Karpas-422 (cell line): ENCODE results near the gene SLC25A33. TPM values are rescaled to one million over a fixed set of nuclear protein-coding genes. Genes with fewer than 3 reads are reported as not detected.
"Not testable (repeated sequence)": the region's sequence is repeated elsewhere in the genome, so short reads cannot be mapped to it uniquely, and the experiment has no call there.

Experiments used
- DNase-seq: peaks from one replicate; pipeline ENCODE4 v3.0.0-alpha.2; 2015
- H2AFZ ChIP-seq: fragments of 200-600 bp; sonication (generic); 2 replicates; pipeline ENCODE4 v1.6.1; 2014; ENCODE audit warnings: antibody characterized with exemption, low read length, mixed read lengths
- H3K27ac ChIP-seq: fragments of 200-600 bp; sonication (generic); 2 replicates; pipeline ENCODE4 v1.5.1; 2014; ENCODE audit warnings: mild to moderate bottlenecking, low read length, moderate library complexity
- H3K27me3 ChIP-seq: fragments of 200-600 bp; sonication (generic); 2 replicates; pipeline ENCODE4 v1.6.1; 2014; ENCODE audit warnings: low read length, mixed read lengths
- H3K36me3 ChIP-seq: fragments of 200-600 bp; sonication (generic); 2 replicates; pipeline ENCODE4 v1.6.1; 2014; ENCODE audit warnings: low read length, mixed read lengths; ENCODE audit not compliant: insufficient read depth
- H3K4me1 ChIP-seq: fragments of 200-600 bp; sonication (generic); 2 replicates; pipeline ENCODE4 v1.6.1; 2014; ENCODE audit warnings: mild to moderate bottlenecking, low read length, mixed read lengths
- H3K4me2 ChIP-seq: fragments of 200-600 bp; sonication (generic); 2 replicates; pipeline ENCODE4 v1.6.1; 2014; ENCODE audit warnings: low read length, low read depth, mild to moderate bottlenecking; ENCODE audit not compliant: poor library complexity, severe bottlenecking
- H3K4me3 ChIP-seq: fragments of 200-600 bp; sonication (generic); 2 replicates; pipeline ENCODE4 v1.5.1; 2014; ENCODE audit warnings: mild to moderate bottlenecking, antibody characterized with exemption, low read length, mixed read lengths
- H3K79me2 ChIP-seq: fragments of 200-600 bp; sonication (generic); 2 replicates; pipeline ENCODE4 v1.6.1; 2014; ENCODE audit warnings: mild to moderate bottlenecking, low read length, mixed read lengths
- H3K9ac ChIP-seq: fragments of 200-600 bp; sonication (generic); 2 replicates; pipeline ENCODE4 v1.6.0; 2014; ENCODE audit warnings: low read length
- H3K9me2 ChIP-seq: fragments of 200-600 bp; sonication (generic), shearing (Covaris generic); replicated peaks from 2 replicates; pipeline ENCODE4 v1.6.0; 2014; ENCODE audit warnings: mild to moderate bottlenecking, low read length, moderate library complexity; ENCODE audit not compliant: insufficient read depth
- H3K9me3 ChIP-seq: fragments of 300-700, 200-600 bp; sonication (generic); 2 replicates; pipeline ENCODE4 v1.6.1; 2014; ENCODE audit warnings: low read length, mixed read lengths
- H4K20me1 ChIP-seq: fragments of 200-600 bp; sonication (generic); 2 replicates; pipeline ENCODE4 v1.6.1; 2014; ENCODE audit warnings: mild to moderate bottlenecking, antibody characterized with exemption, low read length, low read depth; ENCODE audit not compliant: insufficient read depth
- total RNA-seq: library from RNA; depleted of rRNA; stranded (reverse); fragments of >200 nt; shearing (Covaris generic); gene quantifications from 2 replicates; pipeline ENCODE4 v1.2.3, GENCODE V29; 2014; ENCODE audit warnings: low replicate concordance

SLC25A33 gene
- total RNA-seq, 1 experiment from 2014 or later, result 25.2 TPM

DNA sequence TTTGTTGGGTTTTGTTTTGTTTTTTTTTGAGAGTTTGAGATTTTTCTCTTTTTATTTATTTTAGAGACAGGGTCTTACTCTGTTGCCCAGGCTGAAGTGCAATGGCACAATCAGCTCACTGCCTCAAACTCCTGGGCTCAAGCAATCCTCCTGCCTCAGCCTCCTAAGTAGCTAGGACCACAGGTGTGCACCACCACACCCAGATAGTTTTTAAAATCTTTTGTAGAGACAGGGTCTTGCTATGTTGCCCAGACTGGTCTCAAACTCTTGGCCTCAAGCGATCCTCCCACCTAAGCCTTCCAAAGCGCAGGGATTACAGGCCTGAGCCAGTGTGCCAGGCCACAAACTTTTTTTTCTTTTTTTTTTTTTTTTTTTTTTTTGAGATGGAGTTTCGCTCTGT is 85.8 kb downstream of the SLC25A33 start:
- not testable (repeated sequence) for H3K9me3 ChIP-seq, H4K20me1 ChIP-seq, H3K27me3 ChIP-seq, H3K36me3 ChIP-seq, H3K9ac ChIP-seq, H3K4me2 ChIP-seq, H3K27ac ChIP-seq, H3K79me2 ChIP-seq, DNase-seq, H2AFZ ChIP-seq, H3K9me2 ChIP-seq, H3K4me3 ChIP-seq
- H3K4me1 ChIP-seq, result peaks cover 32% of the 10 kb centered on the region

DNA sequence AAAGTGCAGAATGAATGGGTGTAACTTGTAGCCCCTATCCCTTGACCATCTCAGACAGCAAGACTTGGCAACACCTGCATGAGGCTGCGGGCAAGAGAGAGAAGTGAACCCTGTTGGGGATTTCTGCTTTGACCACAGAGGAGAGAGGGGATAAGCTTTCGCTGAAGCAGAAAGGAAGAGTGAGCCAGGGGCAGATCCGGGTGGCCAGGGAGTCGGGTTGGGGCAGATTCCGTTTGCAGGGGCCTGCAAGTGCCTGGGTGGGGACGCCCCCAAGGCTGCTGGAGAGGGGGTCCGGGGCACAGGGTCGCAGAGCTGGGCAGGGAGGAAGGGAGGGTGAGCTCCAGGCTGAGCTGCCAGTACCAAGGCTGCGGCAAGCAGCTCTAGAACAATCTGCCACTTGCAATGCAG is 86.9 kb downstream of the SLC25A33 start:
- Histone ChIP-seq H3K4me3 (peak overlapping the region; percentile 71; the same call in 1 of the 2 replicates), H3K79me2 (no peaks in the 10 kb centered on the region), H3K9me2 (no peaks in the 10 kb centered on the region), H3K27ac (no peak overlapping the region), H3K27me3 (no peaks in the 10 kb centered on the region), H3K9me3 (no peaks in the 10 kb centered on the region), H3K9ac (peak overlapping the region; percentile 69), H3K4me2 (peak overlapping the region; percentile 81), H3K4me1 (peaks cover 36% of the 10 kb centered on the region), H3K36me3 (no peaks in the 10 kb centered on the region), H2AFZ (no peak overlapping the region), H4K20me1 (no peaks in the 10 kb centered on the region)
- DNase-seq, result no peak

- H4K20me1 ChIP-seq, result no peaks in the 10 kb centered on the region
- H3K4me1 ChIP-seq, result peaks cover 36% of the 10 kb centered on the region
- no peaks in the 10 kb centered on the region for H3K79me2 ChIP-seq
- no peak overlapping the region for H3K9ac ChIP-seq
- no peaks in the 10 kb centered on the region for H3K27me3 ChIP-seq
- DNase-seq, result no peak
- H3K36me3 ChIP-seq, result no peaks in the 10 kb centered on the region
- H3K4me3 ChIP-seq, result no peak overlapping the region
- H3K27ac ChIP-seq, result no peak overlapping the region
- H3K9me3 ChIP-seq, result no peaks in the 10 kb centered on the region
- no peaks in the 10 kb centered on the region for H3K9me2 ChIP-seq
- no peak overlapping the region for H2AFZ ChIP-seq
- H3K4me2 ChIP-seq, result peak overlapping the region; percentile 11
These were observed 89.5 kb downstream of the SLC25A33 start for GRCh38 chr1:9628541-9629444.

GRCh38 chr1:9629445-9630201 is 90.4 kb downstream of the SLC25A33 start:
- peak overlapping the region; percentile 98 for H2AFZ ChIP-seq
- H3K4me1 ChIP-seq, result peaks cover 36% of the 10 kb centered on the region
- DNase-seq, result peak; percentile 80
- H3K4me2 ChIP-seq, result peak overlapping the region; percentile 42
- H3K9me3 ChIP-seq, result no peaks in the 10 kb centered on the region
- H3K27me3 ChIP-seq, result no peaks in the 10 kb centered on the region
- H3K36me3 ChIP-seq, result no peaks in the 10 kb centered on the region
- H3K79me2 ChIP-seq, result no peaks in the 10 kb centered on the region
- no peak overlapping the region for H3K27ac ChIP-seq
- peak overlapping the region; percentile 28; the same call in 1 of the 2 replicates for H3K4me3 ChIP-seq
- peak overlapping the region; percentile 48 for H3K9ac ChIP-seq
- no peaks in the 10 kb centered on the region for H4K20me1 ChIP-seq
- no peaks in the 10 kb centered on the region for H3K9me2 ChIP-seq

DNA sequence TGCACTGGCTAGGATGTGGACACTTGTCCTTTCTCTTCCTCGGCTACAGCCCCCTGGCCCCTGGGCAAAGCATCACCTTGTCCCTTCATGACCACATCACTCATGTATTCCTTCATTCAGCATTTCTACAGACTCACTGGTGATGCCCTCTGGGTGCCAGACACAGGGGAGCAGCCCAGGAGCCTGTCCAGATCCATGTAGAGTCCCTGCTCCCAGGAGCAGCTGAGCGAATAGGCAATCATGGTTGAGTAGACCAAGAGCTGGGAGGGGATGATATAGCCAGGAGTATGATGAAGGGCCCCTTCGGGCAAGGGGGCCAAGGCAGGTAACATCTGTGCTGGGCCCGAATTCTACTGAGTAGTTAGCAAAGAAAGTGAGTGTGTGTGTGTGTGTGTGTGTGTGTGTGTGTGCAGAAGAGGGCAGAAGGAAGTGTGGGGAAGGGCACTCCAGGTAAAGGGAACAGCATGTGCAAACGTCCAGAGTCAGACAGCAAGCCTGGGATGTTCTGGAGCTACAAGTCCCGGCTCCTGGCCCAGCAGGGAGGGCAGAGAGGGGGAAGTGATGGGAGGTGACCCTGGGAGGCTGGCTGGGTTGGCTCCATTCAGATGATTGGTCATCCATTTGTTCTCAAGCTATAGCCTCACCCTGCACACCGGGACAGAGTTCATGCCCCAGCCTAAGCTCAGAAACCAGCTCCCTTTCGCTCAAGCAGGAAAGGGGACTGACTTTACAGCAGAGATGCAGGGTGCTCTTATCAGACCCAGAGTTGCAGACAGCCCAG is 91.3 kb downstream of the SLC25A33 start:
- DNase-seq, result no peak
- no peaks in the 10 kb centered on the region for H3K36me3 ChIP-seq
- no peak overlapping the region for H3K27ac ChIP-seq
- peak overlapping the region; percentile 48 for H3K9ac ChIP-seq
- H3K79me2 ChIP-seq, result no peaks in the 10 kb centered on the region
- peak overlapping the region; percentile 98; the same call in 1 of the 2 replicates for H2AFZ ChIP-seq
- no peaks in the 10 kb centered on the region for H3K9me3 ChIP-seq
- H3K4me1 ChIP-seq, result peaks cover 36% of the 10 kb centered on the region
- no peak overlapping the region for H3K4me3 ChIP-seq
- no peaks in the 10 kb centered on the region for H3K27me3 ChIP-seq
- H3K9me2 ChIP-seq, result no peaks in the 10 kb centered on the region
- H3K4me2 ChIP-seq, result peak overlapping the region; percentile 42
- H4K20me1 ChIP-seq, result no peaks in the 10 kb centered on the region

DNA sequence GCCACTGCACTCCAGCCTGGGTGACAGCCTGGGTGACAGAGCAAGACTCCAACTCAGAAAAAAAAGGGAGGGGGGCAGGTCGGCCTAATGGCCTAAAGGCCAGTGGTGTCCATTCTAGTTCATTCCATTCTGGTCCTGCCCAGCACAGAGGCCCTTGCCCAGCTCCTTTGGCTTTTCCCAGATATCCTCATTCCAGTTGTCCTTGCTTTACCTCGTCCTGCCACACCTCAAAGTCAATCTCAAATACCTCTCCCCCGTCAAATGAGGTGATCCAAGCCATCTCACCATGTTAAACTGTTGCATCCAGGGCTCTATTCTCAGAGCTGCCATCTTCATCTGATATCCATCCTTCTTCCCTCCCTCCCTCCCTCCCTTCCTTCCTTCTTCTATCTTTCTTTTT is 92.3 kb downstream of the SLC25A33 start:
- H3K79me2 ChIP-seq, result no peaks in the 10 kb centered on the region
- no peaks in the 10 kb centered on the region for H4K20me1 ChIP-seq
- H3K36me3 ChIP-seq, result no peaks in the 10 kb centered on the region
- H3K4me1 ChIP-seq, result peaks cover 28% of the 10 kb centered on the region
- H3K9ac ChIP-seq, result no peak overlapping the region
- no peak overlapping the region for H3K4me2 ChIP-seq
- H3K9me3 ChIP-seq, result no peaks in the 10 kb centered on the region
- H3K27me3 ChIP-seq, result no peaks in the 10 kb centered on the region
- DNase-seq, result no peak
- no peaks in the 10 kb centered on the region for H3K9me2 ChIP-seq
- H3K4me3 ChIP-seq, result no peak overlapping the region
- H2AFZ ChIP-seq, result no peak overlapping the region
- H3K27ac ChIP-seq, result no peak overlapping the region

DNA sequence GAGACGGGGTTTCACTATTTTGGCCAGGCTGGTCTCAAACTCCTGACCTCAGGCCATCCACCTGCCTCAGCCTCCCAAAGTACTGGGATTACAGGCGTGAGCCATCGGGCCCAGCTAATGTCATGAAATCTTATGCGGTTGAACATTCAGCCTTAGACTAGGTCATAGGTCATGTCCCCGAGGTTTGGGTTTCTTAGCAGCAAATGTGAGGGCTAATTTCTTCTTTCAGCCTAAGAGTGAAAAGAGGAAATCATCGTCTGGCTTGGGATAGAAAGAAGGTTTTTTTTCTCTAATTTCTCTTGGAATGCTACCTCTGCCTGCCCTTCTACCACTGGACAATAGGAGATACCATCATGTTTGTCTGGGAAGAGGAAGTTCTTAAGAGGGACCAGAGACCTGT is 94.2 kb downstream of the SLC25A33 start:
- H3K9me3 ChIP-seq, result no peaks in the 10 kb centered on the region
- H3K4me3 ChIP-seq, result no peak overlapping the region
- H3K9ac ChIP-seq, result no peak overlapping the region
- H2AFZ ChIP-seq, result no peak overlapping the region
- H3K4me1 ChIP-seq, result peaks cover 18% of the 10 kb centered on the region
- H3K36me3 ChIP-seq, result no peaks in the 10 kb centered on the region
- H3K27me3 ChIP-seq, result no peaks in the 10 kb centered on the region
- H3K4me2 ChIP-seq, result no peak overlapping the region
- no peaks in the 10 kb centered on the region for H3K9me2 ChIP-seq
- no peak overlapping the region for H3K27ac ChIP-seq
- H4K20me1 ChIP-seq, result no peaks in the 10 kb centered on the region
- no peaks in the 10 kb centered on the region for H3K79me2 ChIP-seq
- DNase-seq, result no peak

DNA sequence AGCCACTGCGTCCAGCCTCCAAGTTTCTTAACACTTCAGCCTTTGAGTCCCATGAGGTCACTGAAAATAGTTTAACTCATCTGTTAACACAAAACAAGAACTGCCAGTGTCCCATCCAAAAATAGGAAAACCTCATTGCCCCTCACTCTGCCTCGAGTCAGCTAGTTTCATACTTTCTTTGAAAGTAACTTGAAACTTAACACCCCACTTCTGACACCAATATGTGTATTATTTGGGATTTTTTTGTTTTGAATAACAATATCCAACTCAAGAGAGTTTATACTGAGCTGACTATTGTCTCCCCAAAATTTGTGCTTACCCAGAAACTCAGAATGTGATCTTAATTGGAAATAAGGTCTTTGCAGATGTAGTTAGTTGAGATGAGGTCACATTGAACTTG is 95.3 kb downstream of the SLC25A33 start:
- Histone ChIP-seq H3K4me1 (peaks cover 16% of the 10 kb centered on the region), H3K9me3 (no peaks in the 10 kb centered on the region), H4K20me1 (no peaks in the 10 kb centered on the region), H3K9ac (no peak overlapping the region), H3K9me2 (no peaks in the 10 kb centered on the region), H3K27me3 (no peaks in the 10 kb centered on the region), H3K4me3 (no peak overlapping the region), H2AFZ (no peak overlapping the region), H3K27ac (no peak overlapping the region), H3K4me2 (no peak overlapping the region), H3K79me2 (no peaks in the 10 kb centered on the region), H3K36me3 (no peaks in the 10 kb centered on the region)
- DNase-seq, result no peak
